Measurements from ENCODE around the gene CLCNKB.

DNA sequence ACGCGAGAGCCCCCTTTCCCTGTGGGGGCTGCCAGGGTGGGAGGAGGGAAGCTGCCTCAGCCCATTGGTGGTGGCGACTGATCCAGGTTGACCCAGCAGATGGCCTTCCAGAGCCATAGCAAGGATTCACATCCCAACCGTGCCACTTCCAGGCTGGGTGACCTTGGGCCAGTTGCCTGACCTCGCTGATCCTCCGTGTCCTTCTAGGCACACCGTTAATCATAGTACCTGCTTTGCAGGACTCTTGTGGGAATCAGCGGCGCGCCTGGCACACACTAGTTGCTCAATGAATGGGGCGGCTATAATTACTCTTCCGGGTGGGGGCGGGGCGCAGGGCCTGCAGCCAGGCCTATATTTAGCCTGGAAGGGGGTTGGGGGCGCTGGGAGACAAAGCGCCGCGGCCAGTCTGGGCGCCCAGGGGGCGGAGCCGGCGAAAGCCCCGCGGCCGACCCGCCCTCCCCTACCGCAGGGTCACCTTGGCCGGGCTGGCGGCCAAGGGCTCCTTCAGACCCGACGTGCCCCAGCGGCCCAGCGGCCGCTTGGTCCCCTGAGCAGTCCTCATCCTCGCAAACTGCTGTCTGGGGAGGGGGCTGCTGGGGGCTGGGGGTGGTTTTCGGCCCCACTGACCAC, 30.9 kb upstream of the CLCNKB start:
- TF ChIP-seq, protein P1, sequence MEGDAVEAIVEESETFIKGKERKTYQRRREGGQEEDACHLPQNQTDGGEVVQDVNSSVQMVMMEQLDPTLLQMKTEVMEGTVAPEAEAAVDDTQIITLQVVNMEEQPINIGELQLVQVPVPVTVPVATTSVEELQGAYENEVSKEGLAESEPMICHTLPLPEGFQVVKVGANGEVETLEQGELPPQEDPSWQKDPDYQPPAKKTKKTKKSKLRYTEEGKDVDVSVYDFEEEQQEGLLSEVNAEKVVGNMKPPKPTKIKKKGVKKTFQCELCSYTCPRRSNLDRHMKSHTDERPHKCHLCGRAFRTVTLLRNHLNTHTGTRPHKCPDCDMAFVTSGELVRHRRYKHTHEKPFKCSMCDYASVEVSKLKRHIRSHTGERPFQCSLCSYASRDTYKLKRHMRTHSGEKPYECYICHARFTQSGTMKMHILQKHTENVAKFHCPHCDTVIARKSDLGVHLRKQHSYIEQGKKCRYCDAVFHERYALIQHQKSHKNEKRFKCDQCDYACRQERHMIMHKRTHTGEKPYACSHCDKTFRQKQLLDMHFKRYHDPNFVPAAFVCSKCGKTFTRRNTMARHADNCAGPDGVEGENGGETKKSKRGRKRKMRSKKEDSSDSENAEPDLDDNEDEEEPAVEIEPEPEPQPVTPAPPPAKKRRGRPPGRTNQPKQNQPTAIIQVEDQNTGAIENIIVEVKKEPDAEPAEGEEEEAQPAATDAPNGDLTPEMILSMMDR (IDR thresholded peaks at IDR 0.05) = no peak
- no peak for TF ChIP-seq EZH2phosphoT487 (IDR thresholded peaks at IDR 0.05)
